ENCODE measurements around the gene MYO5B. TPM values are rescaled to one million over a fixed set of nuclear protein-coding genes. Genes with fewer than 3 reads are reported as not detected.

MYO5B gene
- total RNA-seq, 1 donor from 2014 or later: 114 TPM

DNA sequence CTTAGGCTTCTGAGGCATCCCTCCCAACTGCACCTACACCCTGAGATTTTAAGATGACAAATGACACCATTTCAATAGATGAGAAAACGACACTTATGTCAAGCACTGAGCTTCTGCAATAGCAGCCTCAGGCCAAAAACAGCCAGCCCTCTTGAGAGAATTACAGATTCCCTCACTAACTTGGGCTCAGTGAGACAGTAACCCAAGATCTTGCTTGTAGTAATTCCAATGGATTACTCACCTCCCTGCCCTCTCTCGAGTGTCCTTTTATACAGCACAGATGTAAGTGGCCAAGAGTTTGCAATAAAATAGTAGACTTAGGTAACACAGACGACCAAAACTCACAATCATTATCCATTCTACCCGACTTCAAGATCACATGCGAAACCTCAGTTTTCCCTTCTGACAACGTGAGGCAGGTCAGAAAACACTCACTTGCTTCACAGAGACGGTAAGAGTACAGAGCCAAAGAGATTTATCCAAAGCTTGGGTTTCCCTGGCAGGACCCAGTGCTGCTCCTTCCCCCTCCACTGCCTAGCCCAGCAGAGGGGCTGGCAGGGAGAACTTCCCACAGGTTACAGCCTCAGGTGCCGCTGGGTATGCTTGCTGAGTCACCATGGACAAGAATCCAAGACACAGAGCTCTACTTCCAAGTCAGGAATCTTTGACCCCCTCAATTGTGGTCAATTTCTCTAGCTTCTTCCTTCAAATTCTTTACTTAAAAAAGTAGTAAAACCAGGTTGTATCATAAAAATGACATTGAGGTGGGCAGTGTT lies 181.4 kb downstream of the MYO5B start:
- TF ChIP-seq CTCF (IDR thresholded peaks at IDR 0.05; ENCODE audit: insufficient read depth, low read length, poor library complexity, severe bottlenecking): no peak
- Histone ChIP-seq H3K4me3 (ENCODE audit: low read depth, low read length) (no peak overlapping the region), H3K27me3 (ENCODE audit: control insufficient read depth, insufficient read depth, low read length) (no peaks in the 10 kb centered on the region), H3K36me3 (ENCODE audit: control insufficient read depth, insufficient read depth, low read length) (no peaks in the 10 kb centered on the region)
- DNase-seq (ENCODE audit: low read depth): no peak

DNA sequence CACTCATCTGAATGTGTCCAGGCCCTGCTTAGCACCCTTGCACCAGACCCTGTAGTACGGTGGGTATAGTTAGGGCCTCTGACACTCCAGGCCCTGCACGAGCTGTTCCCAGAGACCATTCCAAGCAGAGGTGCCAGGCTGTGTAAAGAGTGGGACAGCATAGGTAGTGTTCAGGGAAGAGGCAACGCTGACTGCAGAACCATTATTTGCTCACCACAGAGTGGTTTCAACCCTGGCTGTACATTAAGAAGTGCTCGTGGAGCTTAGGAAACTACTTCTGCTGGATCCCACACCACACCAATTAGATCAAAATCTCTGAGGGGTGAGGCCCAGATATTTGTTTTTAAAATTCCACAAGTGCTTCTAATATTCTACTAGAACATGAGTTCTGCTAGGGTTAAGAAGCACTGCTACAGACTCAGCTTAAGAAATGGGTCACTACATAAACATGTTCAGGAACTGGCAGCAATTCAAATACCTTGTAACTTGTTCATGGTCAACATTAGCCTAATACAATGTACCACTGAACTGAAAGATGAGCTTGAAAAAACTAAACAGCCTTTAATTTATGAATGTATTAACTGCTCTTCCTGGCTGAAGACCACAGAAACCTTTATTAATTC lies 183.0 kb downstream of the MYO5B start:
- Histone ChIP-seq H3K27me3 (ENCODE audit: control insufficient read depth, insufficient read depth, low read length) (no peaks in the 10 kb centered on the region), H3K4me3 (ENCODE audit: low read depth, low read length) (no peak overlapping the region), H3K36me3 (ENCODE audit: control insufficient read depth, insufficient read depth, low read length) (no peaks in the 10 kb centered on the region)
- TF ChIP-seq CTCF (IDR thresholded peaks at IDR 0.05; ENCODE audit: insufficient read depth, low read length, poor library complexity, severe bottlenecking): no peak
- DNase-seq (ENCODE audit: low read depth): peak; percentile 74

DNA sequence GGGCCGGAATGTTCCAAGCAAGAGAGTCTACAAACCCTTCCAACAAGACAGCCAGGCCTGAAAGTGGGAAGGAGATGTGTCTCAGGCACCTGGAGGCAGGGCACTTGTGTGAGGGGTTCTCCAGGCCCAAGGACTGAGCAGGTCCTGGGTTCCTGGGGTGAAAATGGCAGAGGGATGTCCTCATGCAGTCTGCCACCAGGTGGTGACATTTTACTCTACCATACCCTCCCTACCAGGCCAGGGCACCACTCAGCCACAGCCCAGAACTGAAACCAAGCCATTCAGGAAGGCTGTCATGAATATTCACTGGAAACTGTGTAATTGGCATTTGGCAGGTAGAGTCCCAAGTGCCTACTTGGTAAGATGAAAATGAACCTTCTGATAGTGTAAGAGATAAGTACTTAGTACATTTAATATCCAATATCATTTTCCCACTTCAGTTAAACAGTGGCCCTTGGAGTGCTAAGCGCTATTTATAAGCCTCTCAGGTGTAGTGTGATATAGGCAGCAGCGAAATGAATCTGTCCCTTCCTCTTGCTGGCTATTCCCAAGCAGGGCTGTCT lies 185.1 kb downstream of the MYO5B start:
- peak; percentile 49 for TF ChIP-seq CTCF (IDR thresholded peaks at IDR 0.05; ENCODE audit: insufficient read depth, low read length, poor library complexity, severe bottlenecking)
- H3K27me3 ChIP-seq (ENCODE audit: control insufficient read depth, insufficient read depth, low read length): no peaks in the 10 kb centered on the region
- H3K36me3 ChIP-seq (ENCODE audit: control insufficient read depth, insufficient read depth, low read length): no peaks in the 10 kb centered on the region
- H3K4me3 ChIP-seq (ENCODE audit: low read depth, low read length): no peak overlapping the region
- DNase-seq (ENCODE audit: low read depth): no peak

GRCh38 chr18:50008306-50008705 lies 186.6 kb downstream of the MYO5B start:
- no peak for DNase-seq (ENCODE audit: low read depth)
- Histone ChIP-seq H3K4me3 (ENCODE audit: low read depth, low read length) (no peak overlapping the region), H3K27me3 (ENCODE audit: control insufficient read depth, insufficient read depth, low read length) (no peaks in the 10 kb centered on the region), H3K36me3 (ENCODE audit: control insufficient read depth, insufficient read depth, low read length) (no peaks in the 10 kb centered on the region)
- no peak for TF ChIP-seq CTCF (IDR thresholded peaks at IDR 0.05; ENCODE audit: insufficient read depth, low read length, poor library complexity, severe bottlenecking)

DNA sequence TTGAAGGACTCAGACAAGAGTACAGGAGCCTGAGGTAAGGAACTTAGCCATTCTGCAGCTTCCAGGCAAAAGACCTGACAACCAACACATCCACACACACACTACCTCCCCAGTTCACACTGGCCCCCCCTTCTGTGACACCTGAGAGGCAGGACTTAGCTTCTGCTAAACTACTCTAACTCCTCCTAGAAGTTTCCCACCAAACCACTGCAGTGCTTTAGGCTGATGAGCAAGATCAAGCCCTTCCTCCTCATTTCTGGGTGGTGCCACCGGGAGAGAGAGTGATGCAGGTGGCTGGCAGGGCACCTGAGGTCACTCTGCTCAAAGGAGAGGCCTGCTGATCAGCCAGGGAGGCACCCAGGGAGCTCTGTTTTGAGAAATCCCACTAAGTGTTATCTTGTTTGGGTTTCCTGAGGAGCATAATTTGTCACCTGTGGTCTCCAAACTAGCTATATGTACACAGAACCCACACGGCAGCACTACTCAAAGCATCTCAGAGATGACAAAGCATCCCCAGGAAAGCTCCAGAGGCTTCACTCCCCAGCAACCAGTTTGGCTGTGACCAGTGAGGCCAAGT lies 188.4 kb downstream of the MYO5B start:
- TF ChIP-seq CTCF (IDR thresholded peaks at IDR 0.05; ENCODE audit: insufficient read depth, low read length, poor library complexity, severe bottlenecking): no peak
- no peak for DNase-seq (ENCODE audit: low read depth)
- Histone ChIP-seq H3K27me3 (ENCODE audit: control insufficient read depth, insufficient read depth, low read length) (no peaks in the 10 kb centered on the region), H3K36me3 (ENCODE audit: control insufficient read depth, insufficient read depth, low read length) (no peaks in the 10 kb centered on the region), H3K4me3 (ENCODE audit: low read depth, low read length) (no peak overlapping the region)
